Measurements from ENCODE around the gene TAF15. TPM values are rescaled to one million over a fixed set of nuclear protein-coding genes. Genes with fewer than 3 reads are reported as not detected.
A peak's percentile ranks its signal among the peaks of the same experiment; 100 is the strongest.

The TAF15 gene
- total and polyA plus RNA-seq, 2 of the 13 experiments (the other 11 are each of a cell fraction or from before 2014, with no cell fraction given) = 25.2 to 26.5 TPM

- BruUV-seq (replicated peaks) = no TSS peak
- no peak for TF ChIP-seq NFRKB (IDR thresholded peaks at IDR 0.05)
- TF ChIP-seq ZNF264 (CRISPR knock-in tag; IDR thresholded peaks at IDR 0.05) = no peak
- no peak for TF ChIP-seq ZNF44 (CRISPR knock-in tag; IDR thresholded peaks at IDR 0.05)
- TF ChIP-seq ZNF34 (CRISPR knock-in tag; IDR thresholded peaks at IDR 0.05; ENCODE audit: borderline replicate concordance) = no peak
- no peak for TF ChIP-seq CREB1 (IDR thresholded peaks at IDR 0.05)
- no peak for TF ChIP-seq CREB1 (CRISPR knock-in tag; IDR thresholded peaks at IDR 0.05)
- Histone ChIP-seq H2AFZ (ENCODE audit: low read length) (no peak overlapping the region), H3K36me3 (replicated peaks in 1 of 2; ENCODE audit: control insufficient read depth in 1 of 2, insufficient read depth in 2 of 2, low read length in 2 of 2) (no peaks in the 10 kb centered on the region), H3K79me2 (ENCODE audit: insufficient read depth, low read length) (no peaks in the 10 kb centered on the region), H3K27ac (ENCODE audit: extremely low read length, insufficient read depth, low read length) (no peak overlapping the region), H3K9ac (ENCODE audit: insufficient read depth, low read depth, low read length) (no peak overlapping the region), H3K4me3 (replicated peaks in 1 of 3; ENCODE audit: insufficient read depth in 1 of 3, low read depth in 2 of 3, low read length in 3 of 3) (peak overlapping the region in 1 of 3 experiments; percentile 26; a peak in 1 of 6 replicates), H3K4me2 (ENCODE audit: low read depth, low read length) (peak overlapping the region; percentile 86), H3K27me3 (ENCODE audit: control insufficient read depth in 1 of 2, insufficient read depth in 2 of 2, low read length in 2 of 2) (peaks cover 3 to 33% of the 10 kb centered on the region in 2 experiments; a peak in 3 of 5 replicates), H3K9me3 (ENCODE audit: low read length) (no peaks in the 10 kb centered on the region), H3K4me1 (ENCODE audit: insufficient read depth, low read length) (peaks cover 28% of the 10 kb centered on the region), H4K20me1 (ENCODE audit: insufficient read depth, low read length) (no peaks in the 10 kb centered on the region)
- in situ Hi-C loops (cut with HindIII; ENCODE audit: extremely low pct_ligation_motif_present, low pct_unique_long_range_greater_than_20kb) (no loop called here), intact Hi-C loops (cut with micrococcal nuclease; ENCODE audit: unreplicated experiment) (no loop called here)
- ATAC-seq (no peak), FAIRE-seq (no peak), DNase-seq (ENCODE audit: low spot score) (no peak)
- POLR2A ChIA-PET = interaction anchor here (1.7 kb wide), 1 partner anchor 186 kb away, joined by 5 read pairs; the partner anchor contains the start of gene PEX12
- CTCF ChIA-PET (ENCODE audit: low intra/inter-chr PET ratio, low total read pairs) = interaction anchor here (3.0 kb wide), 2 partner anchors 40 to 44 kb away, joined by 28 to 50 read pairs; partner anchors contain the start of gene TAF15
- 38% methylated on average over 9 of the region's 11 CpGs for WGBS (ENCODE audit: low lambda C conversion rate)
Measured at GRCh38 chr17:35765086-35765710, 44.1 kb upstream of the TAF15 start.

GRCh38 chr17:35765756-35766488 lies 43.4 kb upstream of the TAF15 start:
- H3K4me3 ChIP-seq (replicated peaks in 1 of 3; ENCODE audit: insufficient read depth in 1 of 3, low read depth in 2 of 3, low read length in 3 of 3) = no peak overlapping the region
- peaks cover 28% of the 10 kb centered on the region for H3K4me1 ChIP-seq (ENCODE audit: insufficient read depth, low read length)
- no peak for FAIRE-seq
- H3K27me3 ChIP-seq (ENCODE audit: control insufficient read depth in 1 of 2, insufficient read depth in 2 of 2, low read length in 2 of 2) = peaks cover 3 to 33% of the 10 kb centered on the region in 2 experiments; a peak in 3 of 5 replicates
- H2AFZ ChIP-seq (ENCODE audit: low read length) = no peak overlapping the region
- no peak overlapping the region for H3K9ac ChIP-seq (ENCODE audit: insufficient read depth, low read depth, low read length)
- in situ Hi-C loops (cut with HindIII; ENCODE audit: extremely low pct_ligation_motif_present, low pct_unique_long_range_greater_than_20kb) (no loop called here), intact Hi-C loops (cut with micrococcal nuclease; ENCODE audit: unreplicated experiment) (no loop called here)
- H3K9me3 ChIP-seq (ENCODE audit: low read length) = no peaks in the 10 kb centered on the region
- BruUV-seq (replicated peaks) = no TSS peak
- H3K4me2 ChIP-seq (ENCODE audit: low read depth, low read length) = no peak overlapping the region
- ChIA-PET POLR2A (no interaction called here), CTCF (ENCODE audit: low intra/inter-chr PET ratio, low total read pairs) (interaction anchor here (1.7 to 3.0 kb wide), 3 partner anchors 39 to 43 kb away, joined by 8 to 28 read pairs (median 13); partner anchors contain the start of gene TAF15)
- no peaks in the 10 kb centered on the region for H4K20me1 ChIP-seq (ENCODE audit: insufficient read depth, low read length)
- no peak for DNase-seq (ENCODE audit: low spot score)
- H3K36me3 ChIP-seq (replicated peaks in 1 of 2; ENCODE audit: control insufficient read depth in 1 of 2, insufficient read depth in 2 of 2, low read length in 2 of 2) = no peaks in the 10 kb centered on the region
- no peak overlapping the region for H3K27ac ChIP-seq (ENCODE audit: extremely low read length, insufficient read depth, low read length)
- TF ChIP-seq ZNF781 (CRISPR knock-in tag; IDR thresholded peaks at IDR 0.05; ENCODE audit: borderline replicate concordance, not compliant biosample characterization) (no peak), BRD4 (CRISPR knock-in tag; IDR thresholded peaks at IDR 0.05) (no peak), ELF1 (CRISPR knock-in tag; IDR thresholded peaks at IDR 0.05) (no peak), ZMYM3 (CRISPR knock-in tag; IDR thresholded peaks at IDR 0.05) (no peak), NKX3-1 (CRISPR knock-in tag; IDR thresholded peaks at IDR 0.05) (no peak), KDM5B (CRISPR knock-in tag; IDR thresholded peaks at IDR 0.05; ENCODE audit: borderline replicate concordance) (no peak), NFATC3 (CRISPR knock-in tag; IDR thresholded peaks at IDR 0.05) (no peak), SKI (IDR thresholded peaks at IDR 0.05; ENCODE audit: partially characterized antibody) (no peak)
- TF ChIP-seq, protein P1, sequence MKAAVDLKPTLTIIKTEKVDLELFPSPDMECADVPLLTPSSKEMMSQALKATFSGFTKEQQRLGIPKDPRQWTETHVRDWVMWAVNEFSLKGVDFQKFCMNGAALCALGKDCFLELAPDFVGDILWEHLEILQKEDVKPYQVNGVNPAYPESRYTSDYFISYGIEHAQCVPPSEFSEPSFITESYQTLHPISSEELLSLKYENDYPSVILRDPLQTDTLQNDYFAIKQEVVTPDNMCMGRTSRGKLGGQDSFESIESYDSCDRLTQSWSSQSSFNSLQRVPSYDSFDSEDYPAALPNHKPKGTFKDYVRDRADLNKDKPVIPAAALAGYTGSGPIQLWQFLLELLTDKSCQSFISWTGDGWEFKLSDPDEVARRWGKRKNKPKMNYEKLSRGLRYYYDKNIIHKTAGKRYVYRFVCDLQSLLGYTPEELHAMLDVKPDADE (CRISPR knock-in tag; IDR thresholded peaks at IDR 0.05) = no peak
- 31% methylated on average over 6 of the region's 8 CpGs for WGBS (ENCODE audit: low lambda C conversion rate)
- ATAC-seq = no peak
- no peaks in the 10 kb centered on the region for H3K79me2 ChIP-seq (ENCODE audit: insufficient read depth, low read length)

Measured in HepG2 (cell line).